Measurements from ENCODE around the gene GNPDA1.
A peak's percentile ranks its signal among the peaks of the same experiment; 100 is the strongest.

Gene GNPDA1

DNA sequence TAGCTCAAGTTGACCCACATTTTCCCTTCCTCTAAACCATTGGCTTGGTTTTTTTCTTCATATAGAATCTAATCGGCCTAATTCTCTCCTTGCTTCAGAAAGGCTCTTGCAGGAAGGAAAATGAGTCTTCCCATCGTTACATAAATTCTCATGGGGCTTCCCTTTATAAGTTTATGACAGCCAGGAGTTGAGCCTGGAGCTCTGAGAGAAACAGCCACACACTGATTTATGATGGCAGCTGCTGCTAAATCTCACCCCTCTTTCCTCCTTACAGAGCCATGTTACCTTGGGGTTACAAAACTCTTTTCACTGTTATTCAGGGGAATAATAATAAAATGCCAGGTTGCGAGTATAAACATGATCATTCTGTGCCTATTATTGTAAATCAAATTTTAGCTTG, 49.1 kb downstream of the GNPDA1 start:
- Mint-ChIP-seq H3K36me3 (peaks cover 2 to 3% of the 10 kb centered on the region in 2 donors), H3K4me1 (peaks cover 27 to 37% of the 10 kb centered on the region in 2 donors), H3K27me3 (peaks cover 0 to 6% of the 10 kb centered on the region in 2 donors), H3K9me3 (no peaks in the 10 kb centered on the region), H3K4me3 (no peak overlapping the region), H3K27ac (no peak overlapping the region)
- ATAC-seq (replicated peaks) (no peak), DNase-seq (no peak)

DNA sequence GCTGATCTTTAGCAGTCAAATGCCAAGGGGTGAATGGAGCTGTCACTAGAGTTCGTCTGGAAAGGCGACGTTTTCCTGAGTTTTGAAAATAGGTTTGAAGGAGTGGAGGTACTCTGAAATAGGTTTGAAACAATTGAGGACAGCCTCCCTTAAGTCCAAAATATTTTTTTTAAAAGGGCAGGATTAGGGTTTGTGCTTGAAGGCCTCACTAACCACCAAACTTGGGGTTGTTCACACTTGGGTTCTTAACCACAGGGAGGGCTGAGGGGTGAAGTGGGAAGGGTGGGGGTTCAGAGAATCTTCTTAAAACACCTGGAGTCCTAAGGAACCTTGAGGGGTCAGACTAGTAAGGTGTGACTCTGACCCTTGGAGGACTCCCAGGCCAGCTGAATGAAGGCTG, 51.4 kb downstream of the GNPDA1 start:
- no peaks in the 10 kb centered on the region for H3K9me3 Mint-ChIP-seq
- no peak for ATAC-seq (replicated peaks)
- peaks cover 20 to 26% of the 10 kb centered on the region in 2 donors for H3K4me1 Mint-ChIP-seq
- peaks cover 0 to 11% of the 10 kb centered on the region in 2 donors for H3K27me3 Mint-ChIP-seq
- no peak overlapping the region for H3K27ac Mint-ChIP-seq
- no peak overlapping the region for H3K4me3 Mint-ChIP-seq
- no peak for DNase-seq
- H3K36me3 Mint-ChIP-seq = peaks cover 2 to 7% of the 10 kb centered on the region in 2 donors

DNA sequence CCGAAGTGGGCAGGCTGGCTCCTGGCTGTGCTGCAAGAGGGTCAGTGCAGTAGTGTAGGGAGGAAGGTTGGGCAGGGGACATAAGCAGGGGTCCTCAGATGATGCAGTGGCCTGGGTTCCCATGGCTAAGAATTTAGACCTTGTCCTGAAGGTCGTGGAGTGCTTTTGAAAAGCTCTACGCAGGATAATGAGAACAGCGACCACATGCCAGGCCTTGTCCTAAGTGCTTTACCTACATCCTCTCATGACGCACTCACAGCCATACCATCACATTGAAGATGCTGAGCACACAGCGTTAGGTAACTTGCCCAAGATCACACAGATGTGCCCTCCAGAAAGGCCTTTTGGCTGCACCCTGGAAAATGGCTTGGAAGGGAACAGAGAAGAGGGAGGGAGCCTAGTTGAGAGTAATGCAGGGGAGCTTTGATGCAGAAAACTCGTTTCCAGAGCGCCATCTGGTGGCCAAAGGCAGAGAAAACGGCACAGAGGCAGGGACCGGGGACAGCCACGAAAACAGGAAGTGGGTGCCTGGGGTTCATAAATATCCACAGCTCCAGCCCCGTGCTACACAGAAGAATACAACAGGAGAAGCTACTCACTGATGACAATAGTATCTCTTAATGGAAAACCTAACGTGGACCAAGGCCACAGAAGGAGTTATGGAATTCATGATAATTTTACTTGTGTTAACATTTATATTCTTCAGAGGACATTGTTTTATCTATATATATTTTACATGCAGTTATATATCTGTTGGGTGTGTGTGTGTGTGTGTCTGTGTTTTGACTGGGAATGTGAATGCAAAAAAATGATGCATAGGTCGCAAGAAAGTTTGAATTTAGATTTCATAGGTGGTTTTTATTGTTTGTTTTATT, 52.1 kb downstream of the GNPDA1 start:
- H3K4me3 Mint-ChIP-seq = no peak overlapping the region
- DNase-seq (peak; percentile 79), ATAC-seq (replicated peaks) (peak; percentile 97 to 98)
- no peak overlapping the region for H3K27ac Mint-ChIP-seq
- no peaks in the 10 kb centered on the region for H3K9me3 Mint-ChIP-seq
- H3K27me3 Mint-ChIP-seq = peaks cover 0 to 11% of the 10 kb centered on the region in 2 donors
- H3K36me3 Mint-ChIP-seq = peaks cover 2 to 7% of the 10 kb centered on the region in 2 donors
- H3K4me1 Mint-ChIP-seq = peaks cover 20 to 25% of the 10 kb centered on the region in 2 donors

DNA sequence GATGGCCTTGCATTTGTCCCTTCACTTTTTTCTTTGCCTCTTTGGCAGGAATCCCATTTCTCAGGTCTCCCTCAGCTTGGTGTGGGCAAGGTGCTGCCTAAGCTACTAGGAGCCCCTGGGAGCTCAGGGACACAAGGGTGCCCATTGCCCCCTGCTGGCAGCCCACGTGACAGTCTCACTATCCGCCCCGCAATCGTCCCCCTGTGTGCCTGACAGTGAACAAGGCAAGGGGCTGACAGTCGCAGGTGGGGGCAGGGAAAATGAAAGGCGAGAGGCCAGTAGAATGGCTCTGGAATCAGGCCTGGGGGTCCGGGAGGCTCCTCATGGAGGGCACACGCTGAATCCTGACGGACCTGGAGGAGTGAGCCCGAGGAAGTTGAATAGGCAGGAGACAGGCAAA, 52.8 kb downstream of the GNPDA1 start:
- ATAC-seq (replicated peaks) (no peak), DNase-seq (no peak)
- Mint-ChIP-seq H3K27me3 (peaks cover 0 to 11% of the 10 kb centered on the region in 2 donors), H3K4me3 (no peak overlapping the region), H3K9me3 (no peaks in the 10 kb centered on the region), H3K36me3 (peaks cover 3 to 7% of the 10 kb centered on the region in 2 donors), H3K27ac (peak overlapping the region; percentile 33), H3K4me1 (peaks cover 17 to 25% of the 10 kb centered on the region in 2 donors)

DNA sequence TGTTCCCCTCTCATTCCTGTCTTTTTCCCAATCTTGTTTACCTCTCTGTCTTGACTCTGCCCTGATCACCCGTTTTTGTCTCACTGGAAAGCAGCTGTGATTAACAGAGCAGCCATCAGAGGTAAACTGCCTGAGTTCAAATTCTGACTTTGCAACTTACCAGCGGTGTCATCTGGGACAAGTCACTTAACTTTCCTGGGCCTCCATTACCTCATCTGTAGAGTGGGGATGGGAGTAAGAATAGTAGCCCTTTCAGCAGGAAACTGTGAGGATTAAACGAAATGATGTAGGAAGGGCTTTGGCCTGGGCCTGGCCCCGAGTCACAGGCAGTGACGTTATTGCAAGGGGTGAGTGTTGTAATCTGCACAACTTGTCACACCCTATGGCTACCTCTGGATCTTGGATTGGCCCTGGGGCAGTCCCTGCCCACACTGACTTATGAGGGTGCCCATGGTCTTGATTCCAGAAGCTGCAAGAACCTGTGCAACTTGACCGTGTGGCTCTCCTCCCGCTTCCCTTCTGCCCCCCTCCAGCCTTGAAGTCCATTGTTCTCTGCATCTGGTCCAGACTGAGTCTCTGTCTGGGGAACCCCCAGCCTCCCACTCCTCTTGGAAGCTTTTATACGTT, 54.2 kb downstream of the GNPDA1 start:
- ATAC-seq (replicated peaks) = no peak
- Mint-ChIP-seq H3K36me3 (peaks cover 3 to 7% of the 10 kb centered on the region in 2 donors), H3K9me3 (no peaks in the 10 kb centered on the region), H3K27me3 (peaks cover 0 to 11% of the 10 kb centered on the region in 2 donors), H3K4me1 (peaks cover 17 to 25% of the 10 kb centered on the region in 2 donors), H3K4me3 (no peak overlapping the region), H3K27ac (no peak overlapping the region)
- DNase-seq = no peak

DNA sequence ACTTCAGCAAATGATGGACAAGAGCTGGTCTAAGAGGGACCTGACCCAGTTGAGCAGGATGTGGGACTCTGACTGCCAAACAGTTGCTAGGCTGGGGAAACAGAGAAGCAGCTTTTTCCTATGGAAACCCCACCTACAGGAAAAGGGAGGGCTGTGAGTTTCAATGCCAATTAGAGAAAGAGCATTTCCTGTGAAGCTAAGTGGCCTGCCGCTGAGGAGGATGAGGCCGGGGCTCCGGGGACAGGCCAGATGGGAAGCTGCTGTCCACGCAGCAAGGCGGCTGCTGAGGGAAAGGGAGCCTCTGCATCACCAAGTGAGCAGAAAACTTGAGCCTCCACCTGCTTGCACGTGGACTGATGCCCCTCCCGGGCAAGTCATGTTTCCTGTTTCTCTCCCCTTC, 54.7 kb downstream of the GNPDA1 start, which contains the start of gene PCDH12:
PCDH12 (minus strand) TSS at position 90 of the 400 bp plus-strand sequence. CDS start 351 bp downstream, outside the sequence.
- Mint-ChIP-seq H3K9me3 (no peaks in the 10 kb centered on the region), H3K27me3 (peaks cover 0 to 11% of the 10 kb centered on the region in 2 donors), H3K36me3 (peaks cover 5 to 7% of the 10 kb centered on the region in 2 donors), H3K4me3 (no peak within 1 kb of the TSS), H3K4me1 (peaks cover 17 to 25% of the 10 kb centered on the region in 2 donors), H3K27ac (peak within 1 kb of the TSS; percentile 40)
- DNase-seq (no peak), ATAC-seq (replicated peaks) (no peak)

DNA sequence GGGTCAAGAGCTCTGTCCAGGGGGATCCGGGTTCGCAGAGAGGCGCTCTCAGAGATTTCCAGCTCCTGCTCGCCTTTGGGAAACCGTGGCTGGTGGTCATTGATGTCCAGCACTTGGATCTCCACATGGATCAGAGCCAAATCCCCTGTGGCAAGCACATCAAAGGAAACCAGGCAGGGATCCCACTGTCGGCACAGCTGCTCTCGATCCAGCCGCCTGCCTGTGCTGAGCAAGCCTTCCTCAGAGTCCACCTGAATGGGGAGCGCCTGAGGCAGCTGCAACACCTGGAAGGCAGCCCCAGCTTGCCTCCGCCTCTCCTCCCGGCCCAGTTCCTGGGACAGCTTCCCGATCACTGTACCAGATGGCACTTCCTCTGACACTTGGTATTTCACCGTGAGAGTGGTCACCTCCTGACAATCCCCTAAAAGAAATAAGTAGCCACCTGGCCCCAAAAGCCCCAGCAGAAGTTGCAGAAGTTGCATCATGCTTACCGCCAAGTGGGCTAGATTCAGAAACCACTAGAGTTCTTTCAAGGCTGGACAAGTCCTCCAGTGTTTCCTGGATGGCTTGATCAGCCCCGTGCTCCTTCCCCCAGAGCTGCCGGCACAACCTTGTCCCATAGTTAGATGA, 55.3 kb downstream of the GNPDA1 start:
- Mint-ChIP-seq H3K36me3 (peaks cover 7 to 9% of the 10 kb centered on the region in 2 donors), H3K4me1 (peaks cover 17 to 25% of the 10 kb centered on the region in 2 donors), H3K27ac (no peak overlapping the region), H3K4me3 (no peak overlapping the region), H3K27me3 (peaks cover 1 to 11% of the 10 kb centered on the region in 2 donors), H3K9me3 (no peaks in the 10 kb centered on the region)
- ATAC-seq (replicated peaks) (no peak), DNase-seq (no peak)

DNA sequence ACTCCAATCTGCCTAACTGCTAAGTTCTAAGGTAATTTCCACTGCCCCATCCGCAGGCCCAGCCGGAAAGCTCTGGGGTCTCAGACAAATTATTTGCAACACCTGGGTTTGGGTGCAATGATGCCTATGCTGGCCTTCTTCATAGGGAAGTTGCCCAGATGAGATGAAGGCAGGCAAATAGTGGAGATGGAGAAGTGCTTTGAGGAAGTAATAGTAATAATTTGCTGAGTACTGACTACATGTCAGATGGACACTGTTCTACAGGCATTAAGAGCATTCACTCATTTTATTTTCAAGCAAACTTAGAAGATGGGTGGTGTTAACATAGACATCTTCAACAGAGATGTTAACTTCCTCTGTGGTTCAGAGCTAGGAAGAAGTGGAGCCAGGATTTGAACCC, 58.6 kb downstream of the GNPDA1 start:
- H3K9me3 Mint-ChIP-seq = no peaks in the 10 kb centered on the region
- peaks cover 13 to 20% of the 10 kb centered on the region in 2 donors for H3K36me3 Mint-ChIP-seq
- no peak overlapping the region for H3K27ac Mint-ChIP-seq
- H3K4me1 Mint-ChIP-seq = peaks cover 9 to 16% of the 10 kb centered on the region in 2 donors
- no peak overlapping the region for H3K4me3 Mint-ChIP-seq
- peaks cover 4 to 11% of the 10 kb centered on the region in 2 donors for H3K27me3 Mint-ChIP-seq
- DNase-seq = no peak
- ATAC-seq (replicated peaks) = no peak

DNA sequence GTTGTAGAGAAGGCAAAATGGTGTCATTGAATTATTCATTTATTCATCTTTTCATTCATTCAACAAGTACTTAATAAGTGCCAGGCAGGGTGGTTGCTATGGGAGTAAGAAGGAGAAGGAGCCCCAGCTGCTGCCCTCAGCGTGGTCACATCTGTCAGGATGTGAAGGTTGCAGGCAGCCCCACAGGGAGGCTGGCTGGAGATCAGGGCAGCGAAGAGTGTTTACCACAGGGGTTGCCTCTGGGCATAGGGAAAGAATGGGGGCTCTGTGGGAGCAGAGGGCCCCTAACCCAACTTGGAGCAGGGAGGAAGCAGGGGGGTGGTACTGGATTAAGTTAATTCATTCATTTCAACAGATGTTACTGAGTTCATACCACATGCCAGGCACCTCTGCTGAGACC, 60.8 kb downstream of the GNPDA1 start:
- DNase-seq = no peak
- H3K9me3 Mint-ChIP-seq = no peaks in the 10 kb centered on the region
- H3K36me3 Mint-ChIP-seq = peaks cover 10 to 22% of the 10 kb centered on the region in 2 donors
- H3K4me1 Mint-ChIP-seq = peaks cover 4 to 7% of the 10 kb centered on the region in 2 donors
- no peak for ATAC-seq (replicated peaks)
- peak overlapping the region; percentile 43 for H3K27ac Mint-ChIP-seq
- peaks cover 0 to 11% of the 10 kb centered on the region in 2 donors for H3K27me3 Mint-ChIP-seq
- H3K4me3 Mint-ChIP-seq = no peak overlapping the region

DNA sequence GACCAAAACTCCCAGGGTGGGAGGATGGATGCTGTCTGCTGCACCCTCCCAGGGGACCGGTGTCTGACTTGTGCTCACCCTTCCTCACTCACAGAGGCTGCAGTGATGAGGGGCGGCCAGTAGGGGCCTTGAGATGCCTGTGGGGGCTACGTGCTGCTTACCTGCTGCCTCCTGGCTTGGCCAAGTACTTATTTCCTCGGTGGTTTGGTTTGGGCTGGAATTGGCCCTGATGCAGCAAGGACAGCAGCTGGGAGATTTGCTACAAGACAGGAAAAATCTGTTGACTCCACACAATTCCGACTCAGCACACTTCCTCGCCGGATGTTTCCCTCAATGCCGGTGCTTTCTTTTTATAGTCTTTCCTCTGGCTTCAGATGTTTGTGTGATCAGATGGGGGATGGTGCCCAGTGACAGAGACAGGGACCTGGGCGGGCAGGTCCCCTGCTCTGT, 61.5 kb downstream of the GNPDA1 start:
- ATAC-seq (replicated peaks) (peak; percentile 79 to 91), DNase-seq (no peak)
- Mint-ChIP-seq H3K27ac (no peak overlapping the region), H3K36me3 (peaks cover 10 to 22% of the 10 kb centered on the region in 2 donors), H3K4me1 (peaks cover 4 to 7% of the 10 kb centered on the region in 2 donors), H3K27me3 (peaks cover 0 to 11% of the 10 kb centered on the region in 2 donors), H3K4me3 (peak overlapping the region in 1 of 2 donors; percentile 22), H3K9me3 (no peaks in the 10 kb centered on the region)

Measured in stimulated activated naive B cell treated with anti-CD40 and anti-IgM and Interleukin-4, amounts not matched to agents 10 μg/mL and 1 μg/mL and 100 μg/mL, for 72 hours (primary cell).